SK-N-MC (cell line): ENCODE results near the gene PLEKHA7.

Source experiments
- EZH2 ChIP-seq: fragments of 200-600 bp; sonication (generic); IDR thresholded peaks from one replicate; pipeline ENCODE4 v1.6.1; 2017; ENCODE audit warnings: antibody characterized with exemption
- FOXP2 ChIP-seq: optimal IDR thresholded peaks from 2 replicates; pipeline ENCODE3; 2011; ENCODE audit warnings: mild to moderate bottlenecking, moderate library complexity; ENCODE audit not compliant: insufficient read depth; ENCODE audit errors: extremely low read length, control extremely low read depth
- POLR2AphosphoS5 ChIP-seq: IDR thresholded peaks from 2 replicates; pipeline ENCODE4 v1.6.1; 2012; ENCODE audit warnings: mild to moderate bottlenecking, low read depth, low read length, borderline replicate concordance

DNA sequence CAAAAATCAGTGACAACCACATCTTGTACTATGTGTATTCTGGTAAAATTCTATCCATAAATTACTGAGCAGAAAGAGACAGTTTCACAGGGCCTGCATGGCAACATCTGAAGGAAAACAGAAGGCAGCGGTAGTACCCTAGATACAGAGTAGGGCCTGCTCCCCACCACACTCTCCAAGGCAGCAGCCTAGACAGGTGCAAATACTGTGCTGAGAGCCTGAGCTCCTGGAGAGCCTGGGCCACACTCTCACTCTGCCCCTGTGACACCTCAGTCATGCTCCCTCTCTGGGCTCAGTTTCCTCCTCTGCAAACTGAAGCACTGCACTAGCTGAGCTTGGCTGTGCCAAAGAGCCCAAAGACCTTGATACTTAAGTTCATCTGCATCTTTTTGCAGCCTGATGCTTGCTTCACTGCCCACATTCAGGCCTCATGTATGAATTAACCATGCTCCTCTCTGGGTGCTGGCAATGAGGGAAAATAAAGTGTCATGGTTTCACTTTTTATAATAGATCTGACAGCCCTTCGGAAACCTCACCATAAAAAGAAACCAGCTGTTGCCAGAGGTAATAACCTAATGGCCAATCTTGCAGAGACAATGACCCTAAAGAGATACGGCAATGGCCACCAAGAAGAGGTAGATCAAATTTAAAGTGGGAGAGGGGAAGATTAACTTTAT, 104.7 kb downstream of the PLEKHA7 start:
- TF ChIP-seq EZH2 (no peak), POLR2AphosphoS5 (no peak), FOXP2 (no peak)
